Activated T-cell treated with anti-CD3 and anti-CD28 coated beads, Interleukin-2, amount 50 U/mL, for 1 hour (primary cell): ENCODE data around the gene SYDE1.

ENCODE experiments used
- DNase-seq: peaks from one replicate; pipeline ENCODE4 v3.0.0-alpha.2; 2020

The SYDE1 gene

DNA sequence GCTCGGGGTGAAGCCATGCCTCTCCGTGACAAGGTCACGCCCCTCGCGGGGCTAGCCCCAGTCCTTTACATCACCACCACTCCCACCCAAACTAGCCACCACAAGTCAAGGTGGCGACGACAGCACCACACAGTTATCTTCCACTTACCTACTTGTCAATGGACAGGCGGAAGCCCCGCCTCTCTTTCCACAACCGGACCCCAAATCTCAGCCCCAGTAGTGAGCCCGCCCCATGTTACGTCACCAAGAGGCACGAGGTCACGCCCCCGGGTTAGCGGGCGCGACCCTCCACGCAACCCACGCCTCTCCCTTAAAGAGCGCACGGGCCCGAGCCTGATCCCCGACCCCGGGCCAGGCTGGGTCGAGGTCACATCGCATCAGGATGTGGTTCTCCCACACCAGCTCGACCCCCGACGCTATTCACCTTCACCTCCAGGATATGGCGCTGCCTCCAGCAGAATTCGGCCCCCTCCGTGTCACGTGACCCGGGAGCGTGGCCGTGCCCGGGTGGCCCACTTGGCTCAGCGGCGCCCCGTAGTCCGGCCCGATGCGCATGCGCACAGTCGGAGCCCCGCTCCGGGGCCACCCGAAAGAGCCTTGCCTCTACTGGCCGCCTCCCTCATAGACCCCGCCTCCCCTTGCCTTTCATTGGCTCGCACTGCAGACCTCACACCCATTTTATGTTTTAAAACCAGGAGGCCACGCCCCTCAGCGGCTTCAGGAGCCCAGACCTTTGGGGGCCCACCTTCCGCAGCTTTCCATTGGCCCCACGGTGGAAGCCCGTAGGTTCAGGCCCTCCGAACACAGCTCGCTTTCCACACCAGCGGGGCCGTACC, 18.2 kb downstream of the SYDE1 start:
- peak; percentile 95 for DNase-seq

DNA sequence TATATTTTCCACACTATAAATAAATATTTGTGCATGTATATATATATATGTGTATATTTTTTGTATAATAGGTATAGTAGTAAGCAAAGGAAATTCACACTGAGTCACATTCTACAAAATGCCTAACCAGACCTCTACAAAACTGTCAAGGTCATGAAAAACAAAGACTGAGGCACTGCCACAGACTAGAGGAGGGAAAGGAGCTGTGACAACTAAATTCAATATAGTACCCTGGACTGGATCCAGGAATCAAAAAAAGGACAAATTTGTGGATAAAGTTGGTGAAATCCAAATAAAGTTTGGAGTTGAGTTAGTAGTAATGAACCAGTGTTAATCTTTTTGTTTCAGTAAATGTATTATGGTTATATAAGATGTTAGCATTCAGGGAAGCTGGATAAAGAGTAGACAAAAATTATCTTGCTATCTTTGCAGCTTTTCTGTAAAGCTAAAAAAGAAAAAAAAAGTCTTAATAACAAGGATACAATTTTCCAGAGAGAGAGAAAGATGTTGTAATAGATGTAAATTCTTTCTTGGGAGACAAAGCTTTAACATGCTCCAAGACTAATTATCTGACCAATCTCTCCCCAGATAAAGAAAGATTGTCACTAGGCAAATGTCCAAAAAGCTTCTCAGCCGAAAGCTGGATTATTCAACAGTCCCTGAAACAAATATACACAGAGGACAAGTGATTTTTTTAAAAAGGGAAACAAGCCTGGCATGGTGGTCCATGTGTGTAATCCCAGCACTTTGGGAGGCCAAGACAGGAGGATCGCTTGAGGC, 19.1 kb downstream of the SYDE1 start:
- DNase-seq = no peak

DNA sequence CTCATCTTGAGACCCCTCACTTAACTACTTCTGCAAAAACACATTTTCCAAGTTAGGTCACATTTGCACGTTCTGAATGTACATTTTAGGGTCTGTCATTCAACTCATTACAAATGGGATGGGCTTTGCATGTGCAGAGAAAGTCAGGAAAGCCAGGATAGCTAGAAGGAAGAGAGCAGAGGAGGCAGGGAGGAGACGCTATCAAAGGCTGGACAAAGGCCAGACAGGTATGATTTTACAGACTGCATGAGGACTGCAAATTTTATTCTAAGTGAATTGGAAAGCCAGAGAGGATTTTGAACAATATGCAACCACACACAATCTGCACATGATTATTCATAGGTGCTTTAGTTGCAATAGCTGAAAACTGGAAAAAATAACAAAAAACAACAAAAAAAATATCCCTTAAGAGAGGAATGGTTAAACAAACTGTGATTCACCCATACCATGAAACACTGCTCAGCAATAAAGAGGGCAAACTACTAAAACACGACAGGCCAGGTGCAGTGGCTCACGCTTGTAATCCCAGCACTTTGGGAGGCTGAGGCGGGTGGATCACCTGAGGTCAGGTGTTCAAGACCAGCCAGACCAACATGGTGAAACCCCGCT, 21.1 kb downstream of the SYDE1 start:
- DNase-seq = no peak

DNA sequence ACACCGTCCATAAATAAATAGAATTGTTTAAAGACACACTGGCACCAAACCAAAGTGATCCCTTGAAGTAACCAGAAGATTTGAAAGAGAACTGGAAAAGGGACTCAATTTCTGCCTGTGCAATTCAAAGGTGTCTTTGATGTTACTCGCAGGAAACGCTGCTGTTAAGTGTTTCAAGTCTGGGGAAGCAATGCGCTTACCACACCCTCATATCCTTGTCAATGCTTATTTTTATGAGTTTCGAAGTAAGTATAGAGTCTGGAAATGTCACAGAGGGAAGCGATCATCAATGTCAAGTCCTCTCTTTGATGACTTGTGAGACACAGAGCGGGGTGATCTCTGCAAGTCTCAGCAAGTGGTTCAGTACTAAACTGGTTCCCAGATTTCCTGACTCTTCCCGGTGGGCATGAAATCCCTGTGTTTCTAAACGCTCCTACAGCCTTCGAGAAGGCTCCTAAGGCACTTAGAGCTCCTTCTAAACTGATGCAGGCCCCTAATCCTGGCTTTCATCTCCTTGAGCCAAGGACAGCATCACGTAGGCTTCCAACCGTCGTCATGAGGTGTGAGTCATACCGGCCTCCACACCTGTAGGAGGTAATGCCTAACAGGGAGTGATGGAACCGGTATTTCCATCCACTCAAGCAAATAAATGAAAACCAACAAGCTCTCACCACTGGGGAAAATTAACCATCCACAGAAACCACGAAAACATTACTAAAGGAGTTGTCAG, 22.8 kb downstream of the SYDE1 start:
- peak; percentile 53 for DNase-seq

DNA sequence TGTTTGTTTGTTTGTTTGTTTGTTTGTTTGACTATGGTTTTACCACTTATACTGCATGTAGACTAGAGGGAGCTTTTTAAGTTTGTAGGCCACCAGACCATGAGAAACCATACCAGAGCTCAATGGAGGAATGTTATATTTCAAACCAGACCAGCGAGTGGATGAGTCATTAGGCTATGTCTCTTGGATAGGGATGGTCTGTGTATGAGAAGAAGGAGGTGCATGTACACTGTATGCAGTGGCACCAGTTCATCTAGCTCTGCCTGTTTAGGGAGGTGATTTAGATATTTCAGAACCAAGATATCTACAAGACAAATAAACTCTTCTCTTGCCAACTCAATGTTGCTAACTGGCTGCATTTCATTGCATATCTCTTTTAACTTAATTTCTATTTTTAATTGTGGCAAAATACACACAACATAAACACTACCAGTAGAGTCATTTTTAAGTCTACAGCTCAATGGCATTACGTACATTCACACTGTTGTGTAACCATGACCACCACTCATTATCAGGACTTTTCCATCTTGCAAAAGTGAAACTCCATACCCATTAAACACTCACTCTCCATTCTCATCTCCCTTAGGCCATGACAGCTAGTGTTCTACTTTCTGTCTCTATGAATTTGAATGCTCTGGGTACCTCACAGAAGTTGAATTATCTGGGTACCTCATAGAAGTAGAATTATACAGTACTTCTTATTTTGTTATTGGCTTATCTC, 29.2 kb downstream of the SYDE1 start:
- no peak for DNase-seq

DNA sequence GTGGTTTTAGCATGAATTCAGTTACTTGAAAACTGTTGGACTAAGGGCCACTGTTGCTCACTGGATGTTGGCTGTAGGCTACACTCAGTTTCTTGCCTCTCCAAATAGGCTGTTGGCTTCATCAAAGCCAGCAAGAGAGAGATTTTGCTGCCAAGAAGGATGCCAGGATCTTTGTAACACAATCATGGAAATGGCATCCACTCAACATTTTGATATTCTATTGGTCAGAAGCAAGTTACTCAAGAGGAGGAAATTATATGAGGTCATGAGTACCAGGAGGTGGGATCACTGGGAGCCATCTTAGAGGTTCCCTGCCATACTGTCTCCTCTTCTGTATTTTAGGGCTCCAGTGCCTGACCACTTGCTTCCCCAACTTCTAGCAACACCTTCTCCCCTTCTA, 30.6 kb downstream of the SYDE1 start:
- no peak for DNase-seq

DNA sequence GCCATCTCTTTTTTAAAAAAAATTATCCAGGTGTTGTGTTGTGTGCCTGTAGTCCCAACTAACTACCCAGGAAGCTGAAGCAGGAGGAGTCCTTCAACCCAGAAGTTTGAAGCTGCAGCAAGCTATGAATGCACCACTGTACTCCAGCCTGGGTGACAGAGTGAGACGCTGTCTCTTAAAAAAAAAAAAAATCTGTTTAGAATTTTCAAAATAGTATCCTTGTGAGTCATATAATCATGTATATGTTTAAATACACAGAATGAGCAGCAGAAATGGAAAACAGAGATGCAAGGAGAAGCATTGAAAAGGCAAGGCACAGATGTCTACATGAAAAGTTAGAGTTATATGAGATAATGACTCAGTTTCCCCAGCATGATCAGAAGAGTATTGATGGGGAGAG, 31.2 kb downstream of the SYDE1 start:
- no peak for DNase-seq

DNA sequence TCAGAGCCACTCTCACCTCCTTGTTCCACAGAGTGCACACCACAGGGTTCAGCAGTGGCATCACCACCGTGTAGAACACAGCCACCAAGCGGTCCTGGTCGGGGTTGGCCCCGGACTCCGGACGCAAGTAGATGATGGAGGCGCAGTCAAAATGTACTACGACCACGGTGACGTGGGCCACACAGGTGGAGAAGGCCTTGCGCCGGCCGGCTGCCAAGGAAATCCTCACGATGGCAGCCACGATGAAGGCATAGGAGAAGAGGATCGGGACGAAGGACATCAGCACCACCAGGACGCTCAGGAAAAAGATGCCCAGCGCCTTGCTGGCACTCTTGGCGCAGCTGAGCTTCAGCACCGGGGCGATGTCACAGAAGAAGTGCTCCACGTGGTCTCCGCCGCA, 33.9 kb downstream of the SYDE1 start:
- DNase-seq = no peak

DNA sequence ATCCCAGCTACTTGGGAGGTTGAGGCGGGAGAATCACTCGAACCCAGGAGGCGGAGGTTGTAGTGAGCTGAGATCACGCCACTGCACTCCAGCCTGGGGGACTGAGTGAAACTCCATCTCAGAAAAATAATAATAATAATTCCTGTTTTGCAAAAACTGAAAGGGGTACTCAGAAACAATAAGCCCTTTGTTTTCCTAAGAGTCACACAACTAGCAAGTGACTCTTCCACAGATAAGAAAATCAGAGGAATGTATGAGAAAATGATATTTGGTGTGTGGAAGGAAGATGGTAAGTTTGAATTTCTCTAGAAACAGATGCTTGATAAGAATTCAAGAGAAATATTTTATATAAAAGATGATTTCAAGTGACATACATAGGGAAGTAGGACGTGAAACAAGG, 35.1 kb downstream of the SYDE1 start:
- DNase-seq = no peak

DNA sequence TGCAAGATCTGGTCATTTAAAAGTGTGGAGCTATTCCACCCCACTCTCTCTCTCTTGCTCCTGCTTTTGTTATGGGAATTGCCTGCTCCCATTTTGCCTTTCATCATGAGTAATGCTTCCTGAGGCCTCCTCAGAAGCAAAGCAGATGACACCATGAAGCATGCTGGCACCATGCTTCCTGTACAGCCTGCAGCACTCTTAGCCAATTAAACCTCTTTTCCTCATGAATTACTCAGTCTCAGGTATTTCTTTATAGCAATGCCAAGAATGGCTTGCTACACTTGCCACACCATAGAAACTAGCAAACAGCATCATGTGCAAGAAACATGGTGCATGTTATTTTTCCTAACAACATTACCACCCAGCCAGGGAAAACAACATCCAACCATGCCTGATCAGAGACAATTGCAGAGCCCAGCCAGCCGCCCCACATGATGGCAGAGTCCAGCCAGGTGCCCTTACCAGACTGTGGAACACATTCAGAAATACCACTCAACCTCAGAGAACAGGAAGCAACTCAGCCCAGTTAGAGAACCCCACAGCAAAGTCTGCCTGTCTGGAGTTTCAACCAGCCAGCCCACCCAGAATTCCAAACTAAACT, 36.9 kb downstream of the SYDE1 start:
- no peak for DNase-seq

DNA sequence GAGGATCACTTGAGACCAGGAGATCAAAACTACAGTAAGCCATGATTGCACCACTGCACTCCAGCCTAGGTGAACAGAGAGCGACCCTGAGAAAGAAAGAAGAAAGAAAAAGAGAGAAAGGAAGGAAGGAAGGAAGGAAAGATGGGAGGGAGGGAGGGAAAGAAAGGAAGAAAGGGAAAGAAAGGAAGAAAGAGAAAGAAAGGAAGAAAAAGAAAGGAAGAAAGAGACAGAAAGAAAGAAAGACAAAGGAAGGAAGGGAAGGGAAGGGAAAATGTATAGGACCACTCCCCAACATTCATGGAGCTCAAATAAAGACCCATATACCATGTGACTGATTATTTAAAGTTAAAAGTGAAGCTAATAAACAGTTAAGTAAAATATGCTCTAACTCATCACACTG, 39.9 kb downstream of the SYDE1 start:
- DNase-seq = no peak

DNA sequence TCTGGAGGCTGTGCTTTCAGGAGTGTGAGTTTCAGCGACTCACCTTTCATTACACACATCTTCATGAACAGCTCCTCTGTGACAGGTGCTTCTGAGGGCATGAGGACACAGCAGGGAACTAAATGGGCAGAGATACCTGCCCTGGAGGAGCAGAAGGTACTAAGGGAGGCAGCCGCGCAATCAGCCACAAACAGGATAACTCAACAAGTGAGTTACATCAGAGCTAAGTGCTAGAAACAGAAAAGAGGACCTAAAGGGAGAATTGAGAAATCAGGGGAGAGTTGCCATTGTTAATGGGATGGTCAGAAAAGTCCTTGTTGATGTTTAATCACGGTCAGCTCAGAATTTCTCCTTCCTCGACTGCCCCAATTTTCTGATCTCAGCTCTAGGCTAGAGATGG, 42.5 kb downstream of the SYDE1 start:
- DNase-seq = no peak

DNA sequence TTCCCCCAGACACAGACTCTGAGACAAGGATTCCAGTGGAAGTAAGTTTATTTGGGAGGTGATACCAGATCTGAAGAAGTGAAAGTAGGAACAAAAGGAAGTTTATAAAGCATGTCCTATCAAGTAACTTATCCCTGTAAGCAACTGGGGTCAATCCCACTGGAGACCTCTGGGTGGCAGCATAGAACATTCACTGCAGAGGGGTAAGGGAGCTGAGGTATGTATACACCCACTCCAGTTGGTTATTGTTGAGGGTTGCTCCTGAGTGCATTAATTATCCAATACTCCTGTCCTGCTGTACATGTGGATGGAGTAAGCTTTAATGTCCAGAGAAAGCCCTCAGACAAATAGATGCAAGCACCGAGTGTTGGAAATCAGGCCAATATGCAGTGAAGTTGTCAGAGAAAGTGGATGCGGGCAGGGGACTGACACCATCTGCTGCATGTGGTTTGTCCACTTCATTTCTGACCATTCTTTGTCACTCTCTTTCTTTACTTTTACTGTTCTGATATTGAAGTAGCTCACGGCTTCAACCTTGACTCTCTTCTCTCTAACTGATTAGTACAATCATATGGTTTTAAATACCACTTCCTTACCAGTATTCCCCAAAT, 46.9 kb downstream of the SYDE1 start:
- DNase-seq = no peak

DNA sequence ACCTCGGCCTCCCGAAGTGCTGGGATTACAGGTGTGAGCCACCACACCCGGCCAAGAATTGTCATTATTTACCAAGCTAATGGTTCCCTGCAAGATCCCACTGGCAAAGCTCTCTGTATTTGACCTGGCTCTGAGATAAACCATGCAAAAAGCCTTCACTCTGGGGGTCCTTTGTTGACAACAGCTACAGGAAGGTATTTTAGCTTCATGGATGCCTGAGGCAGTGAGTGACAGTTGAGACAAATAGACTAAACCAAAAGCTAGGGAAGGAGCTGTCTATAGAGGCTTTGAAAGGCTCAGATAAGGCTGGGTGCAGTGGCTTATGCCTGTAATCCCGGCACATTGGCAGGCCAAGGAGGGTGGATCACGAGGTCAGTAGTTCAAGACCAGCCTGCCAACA, 48.1 kb downstream of the SYDE1 start:
- DNase-seq = no peak

DNA sequence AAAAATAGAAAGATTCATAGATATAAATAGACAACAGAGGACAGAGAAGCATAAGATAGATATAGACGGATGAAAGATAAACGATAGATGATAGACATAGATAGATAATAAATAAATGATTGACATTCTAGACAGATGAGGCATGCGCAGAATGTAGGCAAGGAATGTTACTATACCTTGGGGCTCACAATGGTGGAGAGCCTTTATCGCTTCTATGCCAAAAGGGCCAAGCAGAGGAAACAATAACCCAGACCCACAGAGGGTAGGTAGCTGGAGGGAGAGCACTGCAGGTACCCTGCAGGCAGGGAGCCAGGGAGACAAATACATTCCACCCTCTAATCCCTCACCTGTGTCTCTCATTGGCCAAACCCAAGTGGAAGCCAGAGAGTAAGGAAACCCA, 49.2 kb downstream of the SYDE1 start:
- no peak for DNase-seq

DNA sequence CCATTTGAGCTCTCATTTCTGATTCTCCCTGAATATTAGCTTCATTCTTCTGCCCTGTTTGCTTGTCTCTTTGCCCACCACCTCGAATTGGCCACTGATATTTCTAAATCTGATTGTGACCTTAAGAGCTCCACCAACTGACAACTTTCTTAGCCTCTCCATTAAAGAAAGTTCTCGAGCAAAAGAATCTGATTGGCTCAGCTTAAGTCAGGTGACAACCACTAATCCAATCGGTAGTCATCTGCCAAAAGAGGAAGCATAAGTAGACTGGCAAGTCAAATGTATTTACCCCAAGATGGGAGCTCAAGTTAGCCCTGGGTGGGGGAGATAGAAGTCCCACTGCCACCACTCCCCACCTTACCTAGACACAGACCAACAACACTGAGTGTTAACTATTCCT, 52.0 kb downstream of the SYDE1 start:
- DNase-seq = no peak

DNA sequence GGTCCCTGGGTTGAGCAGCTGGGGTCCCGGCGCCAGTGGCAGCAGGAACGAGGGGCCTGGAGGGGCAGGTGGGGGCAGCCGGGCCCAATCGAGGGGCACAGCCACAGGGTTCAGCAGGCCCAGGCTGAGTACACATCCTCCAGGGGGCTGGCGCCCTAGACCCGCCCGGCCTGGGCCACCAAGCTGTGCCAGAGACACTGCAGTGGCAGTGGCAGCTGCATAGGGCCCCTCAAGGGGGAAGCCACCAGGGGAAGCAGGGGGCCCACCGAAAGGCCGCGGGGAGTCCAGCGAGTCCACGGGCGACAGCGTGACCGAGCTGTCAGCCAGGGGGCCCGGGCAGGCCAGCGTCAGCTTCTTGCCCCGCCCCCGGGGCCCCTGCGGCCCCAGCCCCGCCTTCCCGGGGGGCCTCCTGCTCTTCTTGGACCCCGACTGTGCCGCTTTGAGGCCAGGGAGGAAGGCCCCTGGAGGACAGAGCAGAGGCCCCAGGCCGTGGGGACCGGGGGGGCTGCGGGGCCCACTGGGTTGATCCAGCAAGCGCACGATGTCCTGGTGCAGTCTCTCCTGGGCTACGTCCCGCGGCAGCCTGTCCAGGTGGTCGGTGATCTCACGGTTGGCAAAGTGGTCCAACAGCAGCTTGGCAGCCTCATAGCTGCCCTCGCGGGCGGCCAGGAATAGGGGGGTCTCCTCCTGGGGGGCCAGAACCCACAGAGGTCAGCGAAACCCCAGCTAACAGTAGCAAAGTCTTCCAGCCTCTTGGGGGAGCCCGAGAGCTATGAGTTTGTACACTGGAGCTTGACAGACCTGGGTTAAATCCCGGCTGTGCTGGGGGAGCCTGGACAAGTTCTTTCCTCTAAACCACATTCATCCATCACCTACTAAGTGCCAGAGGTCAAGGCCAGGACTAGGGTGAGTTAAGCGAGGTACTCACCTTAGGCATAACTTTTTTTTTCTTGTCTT, 54.1 kb downstream of the SYDE1 start:
- DNase-seq = no peak
